H9 (cell line): ENCODE results near the gene TFDP1. TPM values are rescaled to one million over a fixed set of nuclear protein-coding genes. Genes with fewer than 3 reads are reported as not detected.

Experiments used
- DNase-seq: peaks from one replicate; pipeline ENCODE4 v3.0.0-alpha.2; 2017
- H2AFZ ChIP-seq: one replicate; pipeline ENCODE4 v1.6.1; 2013; ENCODE audit warnings: mild to moderate bottlenecking, low read length, control low read depth, moderate library complexity
- H2AK5ac ChIP-seq: 2 replicates; pipeline ENCODE4 v1.6.1; 2013; ENCODE audit warnings: low read length, control low read depth, mixed read lengths; ENCODE audit not compliant: insufficient read length
- H2BK120ac ChIP-seq: one replicate; pipeline ENCODE4 v1.6.1; 2013; ENCODE audit warnings: low read depth, mild to moderate bottlenecking, low read length, control low read depth, inconsistent platforms; ENCODE audit not compliant: poor library complexity, severe bottlenecking
- H2BK12ac ChIP-seq: 2 replicates; pipeline ENCODE4 v1.6.1; 2013; ENCODE audit warnings: low read length, control low read depth, mixed read lengths, low read depth; ENCODE audit not compliant: insufficient read length
- H2BK15ac ChIP-seq: 2 replicates; pipeline ENCODE4 v1.6.1; 2013; ENCODE audit warnings: low read depth, low read length, control low read depth
- H2BK20ac ChIP-seq: one replicate; pipeline ENCODE4 v1.6.1; 2013; ENCODE audit warnings: low read depth, mild to moderate bottlenecking, low read length, control low read depth, inconsistent platforms; ENCODE audit not compliant: poor library complexity, severe bottlenecking
- H2BK5ac ChIP-seq: 2 replicates; pipeline ENCODE4 v1.6.1; 2013; ENCODE audit warnings: low read length, control low read depth, mixed read lengths; ENCODE audit not compliant: insufficient read length
- H3K14ac ChIP-seq: 2 replicates; pipeline ENCODE4 v1.6.1; 2013; ENCODE audit warnings: low read length, control low read depth; ENCODE audit not compliant: insufficient read depth
- H3K18ac ChIP-seq: 2 replicates; pipeline ENCODE4 v1.6.1; 2013; ENCODE audit warnings: low read depth, mild to moderate bottlenecking, mixed read lengths, low read length, control low read depth; ENCODE audit not compliant: insufficient read length
- H3K23ac ChIP-seq: 2 replicates; pipeline ENCODE4 v1.6.1; 2013; ENCODE audit warnings: low read length, control low read depth, mixed read lengths, low read depth; ENCODE audit not compliant: insufficient read length
- H3K23me2 ChIP-seq: 2 replicates; pipeline ENCODE4 v1.6.1; 2013; ENCODE audit warnings: low read depth, mild to moderate bottlenecking, mixed read lengths, low read length, control low read depth; ENCODE audit not compliant: insufficient read length, poor library complexity, severe bottlenecking
- H3K27ac ChIP-seq: 2 replicates; pipeline ENCODE4 v1.5.1; 2013; ENCODE audit warnings: low read length, control low read depth, mixed read lengths, low read depth; ENCODE audit not compliant: insufficient read length
- H3K27me3 ChIP-seq: 2 replicates; pipeline ENCODE4 v1.6.1; 2013; ENCODE audit warnings: low read length, control low read depth, inconsistent platforms; ENCODE audit not compliant: insufficient read depth
- H3K4ac ChIP-seq: 2 replicates; pipeline ENCODE4 v1.6.1; 2013; ENCODE audit warnings: low read depth, mild to moderate bottlenecking, control low read depth, inconsistent platforms, low read length, moderate library complexity
- H3K4me1 ChIP-seq: 2 replicates; pipeline ENCODE4 v1.6.1; 2013; ENCODE audit warnings: low read length, control low read depth, inconsistent platforms; ENCODE audit not compliant: insufficient read depth
- H3K4me2 ChIP-seq: 2 replicates; pipeline ENCODE4 v1.6.1; 2013; ENCODE audit warnings: low read length, control low read depth, mixed read lengths; ENCODE audit not compliant: insufficient read length, insufficient read depth
- H3K56ac ChIP-seq: 2 replicates; pipeline ENCODE4 v1.6.1; 2013; ENCODE audit warnings: low read depth, mild to moderate bottlenecking, mixed read lengths, low read length, control low read depth; ENCODE audit not compliant: insufficient read length
- H3K79me1 ChIP-seq: 2 replicates; pipeline ENCODE4 v1.6.1; 2013; ENCODE audit warnings: low read depth, mild to moderate bottlenecking, moderate library complexity, low read length, control low read depth, inconsistent platforms; ENCODE audit not compliant: insufficient read depth, poor library complexity, severe bottlenecking
- H3K79me2 ChIP-seq: 2 replicates; pipeline ENCODE4 v1.6.1; 2013; ENCODE audit warnings: low read length, control low read depth, inconsistent platforms; ENCODE audit not compliant: insufficient read depth
- H3K9ac ChIP-seq: 2 replicates; pipeline ENCODE4 v1.6.1; 2013; ENCODE audit warnings: low read length, control low read depth, mixed read lengths; ENCODE audit not compliant: insufficient read length; ENCODE audit errors: extremely low read depth
- H3K9me3 ChIP-seq: one replicate; pipeline ENCODE4 v1.6.1; 2013; ENCODE audit warnings: low read depth, low read length, inconsistent platforms; ENCODE audit not compliant: control insufficient read depth
- H3T11ph ChIP-seq: one replicate; pipeline ENCODE4 v1.6.1; 2013; ENCODE audit warnings: mild to moderate bottlenecking, low read length, control low read depth, inconsistent platforms
- H4K20me1 ChIP-seq: one replicate; pipeline ENCODE4 v1.6.1; 2013; ENCODE audit not compliant: control insufficient read depth, insufficient read length, insufficient read depth
- H4K5ac ChIP-seq: 2 replicates; pipeline ENCODE4 v1.6.1; 2013; ENCODE audit warnings: low read depth, mild to moderate bottlenecking, mixed read lengths, low read length, control low read depth; ENCODE audit not compliant: insufficient read length
- H4K8ac ChIP-seq: replicated peaks from 2 replicates; pipeline ENCODE4 v1.6.1; 2013; ENCODE audit warnings: low read length, control low read depth, mixed read lengths, low read depth; ENCODE audit not compliant: insufficient read length
- H4K91ac ChIP-seq: 2 replicates; pipeline ENCODE4 v1.6.1; 2013; ENCODE audit warnings: low read depth, mild to moderate bottlenecking, moderate library complexity, mixed read lengths, low read length, control low read depth; ENCODE audit not compliant: insufficient read length
- H3K27ac Mint-ChIP-seq, 3 experiments: 2 replicates in 2 of 3; 3 replicates in 1 of 3; pipeline ENCODE4 v1.8.0; 2020 to 2021; ENCODE audit warnings: mixed read lengths in 3 of 3, mild to moderate bottlenecking in 1 of 3, moderate library complexity in 1 of 3
- H3K27me3 Mint-ChIP-seq: 2 replicates; pipeline ENCODE4 v1.8.0; 2021; ENCODE audit warnings: low read depth, mild to moderate bottlenecking, moderate library complexity, mixed read lengths
- H3K36me3 Mint-ChIP-seq, 3 experiments: 2 replicates in 2 of 3; 3 replicates in 1 of 3; pipeline ENCODE4 v1.8.0; 2020 to 2021; ENCODE audit warnings: low read depth in 3 of 3, mixed read lengths in 3 of 3; ENCODE audit not compliant: insufficient read depth in 1 of 3
- H3K4me1 Mint-ChIP-seq, 2 experiments: 2 replicates each; pipeline ENCODE4 v1.8.0; 2020; ENCODE audit warnings: mixed read lengths in 2 of 2
- H3K4me3 Mint-ChIP-seq, 2 experiments: 2 replicates in 1 of 2; 3 replicates in 1 of 2; pipeline ENCODE4 v1.8.0; 2020 to 2021; ENCODE audit warnings: mild to moderate bottlenecking in 2 of 2, mixed read lengths in 2 of 2, moderate library complexity in 1 of 2
- H3K9me3 Mint-ChIP-seq, 2 experiments: 2 replicates in 1 of 2; 3 replicates in 1 of 2; pipeline ENCODE4 v1.8.0; 2020; ENCODE audit warnings: mild to moderate bottlenecking in 2 of 2, mixed read lengths in 2 of 2, moderate library complexity in 1 of 2
- CTCF ChIP-seq: fragments of 200-600 bp; sonication (generic); conservative IDR thresholded peaks from 3 replicates; pipeline ENCODE4 v1.8.0; 2021; ENCODE audit warnings: antibody characterized with exemption, mild to moderate bottlenecking
- WGBS: extraction: QIAGEN DNeasy Blood & Tissue Kit; methylation state at CpG from one replicate; pipeline ENCODE4 v1.1.7; 2013; ENCODE audit warnings: missing lambda C conversion rate, low lambda C conversion rate, mixed read lengths; ENCODE audit not compliant: insufficient read length; ENCODE audit errors: extremely low coverage; 5-methylcytosine and 5-hydroxymethylcytosine counted together
- total RNA-seq: library from RNA; stranded (reverse); gene quantifications from 2 replicates; pipeline ENCODE4 v1.2.1, GENCODE V29; 2021

TFDP1 gene
- total RNA-seq, 1 experiment from 2014 or later, result 111 TPM

- Histone ChIP-seq H2AFZ (no peak overlapping the region), H2BK15ac (no peak overlapping the region), H2AK5ac (no peak overlapping the region), H3K23me2 (no peaks in the 10 kb centered on the region), H2BK12ac (no peak overlapping the region), H4K20me1 (peaks cover 3% of the 10 kb centered on the region), H3K56ac (no peak overlapping the region), H2BK5ac (no peak overlapping the region), H3K79me2 (no peaks in the 10 kb centered on the region; the same call in 1 of the 2 replicates), H3K79me1 (no peaks in the 10 kb centered on the region), H3K4me2 (no peak overlapping the region), H4K91ac (no peak overlapping the region), H3K27me3 (no peaks in the 10 kb centered on the region), H3K9me3 (no peaks in the 10 kb centered on the region), H4K5ac (no peak overlapping the region), H3K23ac (no peak overlapping the region), H3K18ac (no peak overlapping the region), H3K4me1 (no peaks in the 10 kb centered on the region; the same call in 1 of the 2 replicates), H3T11ph (no peak overlapping the region), H3K9ac (no peak overlapping the region), H2BK20ac (no peak overlapping the region), H4K8ac (no peak overlapping the region), H3K27ac (no peak overlapping the region), H3K14ac (no peak overlapping the region), H3K4ac (no peak overlapping the region), H2BK120ac (no peak overlapping the region)
- Mint-ChIP-seq H3K27me3 (no peaks in the 10 kb centered on the region), H3K4me3 (no peak overlapping the region), H3K27ac (peak overlapping the region in 2 of 3 experiments; percentile 21 to 80; a peak in 3 of 7 replicates), H3K9me3 (no peaks in the 10 kb centered on the region), H3K4me1 (peaks cover 12 to 27% of the 10 kb centered on the region in 2 experiments), H3K36me3 (peaks cover 0 to 23% (median 19%) of the 10 kb centered on the region in 3 experiments; a peak in 5 of 7 replicates)
- peak; percentile 17 for DNase-seq
- TF ChIP-seq CTCF, result no peak
- no CpG with 5 or more reads among the region's 16 CpGs for WGBS
Observed at GRCh38 chr13:113552786-113553434, 31.6 kb upstream of the TFDP1 start.
